HG02981 (cell line): ENCODE results near the gene CLRN1.

Experiments
- ATAC-seq: cut with Tn5 transposase; IDR thresholded peaks from one replicate; pipeline ENCODE4 v1.9.1; 2021; ENCODE audit warnings: mild to moderate bottlenecking, moderate library complexity; ENCODE audit not compliant: unreplicated experiment

The CLRN1 gene

GRCh38 chr3:150925751-150926201 lies 46.8 kb downstream of the CLRN1 start:
- peak; percentile 92 for ATAC-seq

DNA sequence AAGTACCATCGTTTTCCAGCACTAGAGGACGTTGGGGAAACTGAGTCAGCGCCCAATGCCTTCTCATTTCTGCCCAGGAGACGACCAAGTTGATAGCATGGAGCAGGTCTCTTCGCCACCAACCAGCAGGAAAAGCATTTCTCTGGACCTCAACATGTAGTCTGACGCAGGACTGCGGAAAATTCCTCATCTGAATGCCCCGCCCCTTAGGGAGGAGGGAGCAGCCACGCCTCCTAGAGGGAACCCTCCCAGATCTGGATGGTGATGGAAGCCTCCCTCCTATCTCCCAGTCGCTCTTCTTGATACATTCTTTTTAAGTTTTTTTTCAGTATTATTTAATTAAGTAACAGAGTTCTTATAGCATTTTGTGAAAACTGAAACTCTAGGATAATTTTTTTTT lies 49.9 kb downstream of the CLRN1 start:
- no peak for ATAC-seq

GRCh38 chr3:150921209-150921608 lies 51.3 kb downstream of the CLRN1 start:
- no peak for ATAC-seq

- no peak for ATAC-seq
Observed at GRCh38 chr3:150920236-150920635, 52.3 kb downstream of the CLRN1 start.

DNA sequence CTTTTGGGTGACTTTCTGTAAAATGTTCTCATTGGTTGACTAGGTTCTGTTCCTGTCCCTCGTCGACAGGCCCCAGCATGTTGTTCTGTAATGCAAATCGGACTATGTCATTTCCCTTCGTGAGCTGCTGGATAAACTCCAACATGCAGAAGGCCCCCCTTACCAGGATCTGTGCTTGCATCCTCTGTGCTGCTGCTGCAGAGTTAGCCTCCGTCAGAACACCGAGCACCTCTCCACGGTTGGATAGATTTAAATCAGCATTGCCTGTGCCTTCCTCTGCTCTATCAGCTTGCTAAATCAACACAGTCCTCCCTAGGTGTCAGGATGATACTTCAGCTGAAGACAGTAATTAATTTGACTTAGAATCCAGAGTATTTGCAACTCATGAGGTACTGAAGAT lies 54.6 kb downstream of the CLRN1 start:
- ATAC-seq = no peak

GRCh38 chr3:150913133-150913922 lies 59.2 kb downstream of the CLRN1 start:
- no peak for ATAC-seq

DNA sequence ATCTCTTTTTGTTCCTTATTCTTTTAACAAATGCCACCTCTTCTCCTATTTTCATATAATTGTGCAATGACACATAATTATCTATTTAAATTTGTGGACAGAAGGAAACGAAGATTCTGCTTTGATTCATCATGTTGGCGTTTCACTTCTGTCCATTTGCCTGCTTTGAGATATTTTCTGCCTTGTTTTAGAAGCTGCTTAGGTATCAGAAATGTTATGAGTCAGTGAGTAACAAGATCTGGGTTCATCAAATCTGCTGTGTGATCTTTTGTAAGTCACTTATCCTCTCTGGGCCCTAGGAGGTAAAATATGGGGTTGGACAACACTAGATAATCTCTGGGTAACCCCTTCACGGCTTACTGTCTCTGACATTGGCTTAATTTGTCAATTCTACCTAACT lies 60.0 kb downstream of the CLRN1 start:
- no peak for ATAC-seq

DNA sequence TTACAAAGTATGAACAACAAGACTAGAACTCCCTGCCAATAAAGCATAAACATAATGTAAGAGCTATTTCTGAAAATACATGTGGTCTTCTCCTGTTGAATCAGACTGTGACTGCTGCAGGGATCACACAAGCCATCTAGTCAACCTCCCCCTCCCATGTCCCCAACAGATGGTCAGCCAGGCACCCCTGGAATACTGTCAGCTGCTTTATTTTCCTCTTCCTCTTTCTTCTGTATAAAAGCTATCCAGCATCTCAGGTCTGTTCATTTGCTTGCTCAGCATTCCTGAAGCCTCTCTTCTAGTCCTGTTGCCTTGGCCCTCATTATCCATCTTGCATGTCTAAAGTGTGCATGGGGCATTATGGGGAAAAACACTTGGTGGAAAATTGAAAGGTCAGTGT lies 60.8 kb downstream of the CLRN1 start:
- ATAC-seq = no peak

- no peak for ATAC-seq
Observed at GRCh38 chr3:150906461-150906860, 66.1 kb downstream of the CLRN1 start.

DNA sequence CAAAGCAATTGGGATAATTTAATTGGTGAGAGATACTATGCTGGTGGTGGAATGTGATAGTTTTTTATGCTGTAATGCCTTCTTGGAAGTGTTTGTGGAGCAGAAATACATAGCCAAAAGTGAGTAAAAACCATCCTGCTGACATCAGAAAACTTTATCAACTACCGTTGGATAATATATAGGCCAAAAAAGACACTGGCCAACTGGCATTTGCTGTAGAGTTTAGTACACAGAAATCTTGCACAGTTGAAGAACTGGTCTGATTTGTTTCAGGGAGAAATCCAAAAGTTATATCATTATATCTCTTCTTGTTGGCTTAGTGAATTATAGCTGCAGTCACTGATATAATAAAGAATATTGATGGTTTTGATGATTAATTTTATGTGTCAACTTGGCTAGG lies 66.8 kb downstream of the CLRN1 start:
- ATAC-seq = no peak

GRCh38 chr3:150905339-150905738 lies 67.2 kb downstream of the CLRN1 start, which contains the start of gene MINDY4B:
Gene MINDY4B (minus strand): TSS chr3:150905439. CDS start chr3:150905439, 0 bp downstream.
- ATAC-seq = no peak

- no peak for ATAC-seq
Observed at GRCh38 chr3:150902988-150903387, 69.5 kb downstream of the CLRN1 start.

GRCh38 chr3:150901793-150902192 lies 70.7 kb downstream of the CLRN1 start:
- ATAC-seq = no peak

DNA sequence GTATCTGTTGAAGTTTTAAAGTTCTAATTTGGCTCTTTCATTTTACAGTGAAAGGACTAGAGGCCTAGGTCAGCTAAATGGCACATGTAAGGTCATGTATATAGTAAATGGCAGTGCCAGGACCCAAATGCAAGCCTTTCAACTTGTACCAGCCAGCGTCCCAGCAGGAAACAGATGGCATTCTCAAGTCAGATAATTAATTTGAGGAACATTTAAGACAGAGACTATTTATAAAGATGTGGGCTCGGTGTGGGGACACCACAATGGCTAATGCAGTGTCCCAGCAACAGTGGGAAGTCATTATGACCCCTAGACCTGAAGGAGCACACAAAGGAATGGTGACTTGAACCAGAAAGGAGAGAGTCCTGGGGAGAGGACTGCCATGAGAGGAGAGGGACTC lies 73.4 kb downstream of the CLRN1 start:
- no peak for ATAC-seq

GRCh38 chr3:150898046-150898754 lies 74.3 kb downstream of the CLRN1 start:
- no peak for ATAC-seq

DNA sequence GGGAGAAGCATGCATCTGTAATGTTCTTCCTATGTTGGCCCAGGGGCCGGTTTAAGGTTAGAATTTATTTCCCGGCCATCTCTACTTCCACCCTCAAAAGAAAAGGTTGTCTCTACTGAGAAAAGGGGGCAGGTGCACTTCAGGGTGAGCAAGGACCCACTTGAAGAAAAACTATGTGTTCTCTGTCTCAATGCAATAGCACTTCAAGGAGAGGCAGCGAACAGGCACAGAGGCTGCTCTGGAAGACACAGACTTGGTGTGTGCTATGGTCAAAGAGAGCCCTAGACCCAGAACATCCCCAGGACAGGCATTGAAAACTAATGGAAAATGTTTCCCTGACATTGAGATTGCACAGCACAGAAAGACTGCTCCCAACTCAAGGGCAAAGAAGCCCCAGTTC lies 74.9 kb downstream of the CLRN1 start:
- ATAC-seq = no peak

GRCh38 chr3:150890831-150891230 lies 81.7 kb downstream of the CLRN1 start:
- no peak for ATAC-seq

- no peak for ATAC-seq
Observed at GRCh38 chr3:150890295-150890694, 82.2 kb downstream of the CLRN1 start.

- ATAC-seq = no peak
Observed at GRCh38 chr3:150889106-150889505, 83.4 kb downstream of the CLRN1 start.

- ATAC-seq = no peak
Observed at GRCh38 chr3:150887031-150887430, 85.5 kb downstream of the CLRN1 start.

GRCh38 chr3:150885535-150885934 lies 87.0 kb downstream of the CLRN1 start:
- no peak for ATAC-seq

DNA sequence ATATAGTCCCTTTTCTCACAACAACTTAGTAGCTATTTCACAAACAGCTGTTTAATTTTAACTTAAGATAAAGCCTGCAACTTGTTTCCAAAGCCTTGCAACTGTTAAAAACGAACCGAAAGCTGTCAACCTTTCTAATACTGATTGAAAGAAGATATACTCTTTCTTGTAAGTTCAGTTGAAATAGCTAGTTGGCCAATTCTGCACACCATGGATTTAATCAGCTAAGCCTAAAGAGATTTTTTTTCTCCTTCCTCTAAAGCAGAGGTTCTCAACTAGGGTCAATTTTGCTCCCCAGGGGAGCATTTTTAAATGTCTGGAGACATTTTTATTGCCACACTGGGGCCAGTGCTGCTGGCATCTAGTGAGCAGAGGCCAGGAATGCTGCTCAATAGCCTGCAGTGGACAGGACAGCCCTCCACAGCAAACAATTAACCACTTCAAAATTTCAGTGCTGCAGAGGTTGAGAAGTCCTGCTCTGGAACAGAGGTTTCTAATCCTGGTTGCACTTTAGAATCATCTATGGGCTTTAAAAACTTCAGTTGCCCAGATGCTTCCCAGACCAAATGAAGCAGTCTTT lies 93.4 kb downstream of the CLRN1 start:
- no peak for ATAC-seq
